Epithelial cell of prostate (primary cell): ENCODE data around the gene MUC7.
A peak's percentile ranks its signal among the peaks of the same experiment; 100 is the strongest.
"Not testable (repeated sequence)": the region's sequence is repeated elsewhere in the genome, so short reads cannot be mapped to it uniquely, and the experiment has no call there.

Experiments used
- DNase-seq: peaks from one replicate; pipeline ENCODE4 v3.0.0-alpha.2; 2011; ENCODE audit warnings: low read depth, low spot score
- H3K27ac ChIP-seq: fragments of 450-650 bp; 2 replicates; pipeline ENCODE4 v1.5.1; 2017; ENCODE audit warnings: mild to moderate bottlenecking

MUC7 gene

DNA sequence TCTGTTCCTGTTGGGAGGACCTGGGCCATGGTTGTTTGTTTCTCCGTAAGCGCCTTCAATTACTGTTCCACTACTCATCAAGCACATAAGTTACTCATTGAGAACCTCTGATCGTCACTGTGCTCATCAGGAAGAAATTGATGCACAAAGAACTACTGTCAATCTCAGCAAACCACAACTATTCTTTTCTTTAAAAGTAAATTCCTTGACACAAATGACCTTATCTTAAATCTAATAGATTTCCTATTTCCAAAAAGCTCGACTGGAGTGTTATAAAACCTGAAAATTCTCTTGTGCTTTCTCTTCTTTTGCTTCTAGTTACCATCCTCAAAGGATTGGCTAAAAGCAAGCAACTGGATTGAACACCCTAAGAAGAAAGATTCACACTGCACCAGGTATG, at the start of gene MUC7:
Gene MUC7, plus strand, starts transcription at position 301 of the 400 bp plus-strand sequence. CDS start 1,825 bp downstream, outside the sequence.
- DNase-seq = no peak
- H3K27ac ChIP-seq = no peak within 1 kb of the TSS

DNA sequence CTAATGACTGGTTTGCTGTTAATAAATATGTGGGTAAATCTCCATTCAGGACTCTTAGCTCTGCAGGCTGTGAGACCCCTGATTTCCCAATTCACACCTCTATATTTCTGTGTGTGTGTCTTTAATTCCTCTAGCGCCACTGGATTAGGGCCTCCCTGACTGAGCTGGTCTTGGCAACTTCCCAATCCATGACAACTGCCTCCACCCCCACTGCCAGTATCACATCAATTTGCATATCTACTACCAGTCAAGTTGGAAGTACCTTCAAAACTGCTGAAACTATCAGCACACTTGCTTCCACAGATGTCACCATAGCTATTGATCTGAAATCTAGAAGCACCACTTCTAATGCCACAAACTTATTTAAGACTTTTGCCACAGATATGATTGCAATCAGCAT, 46.7 kb upstream of the MUC7 start:
- H3K27ac ChIP-seq = no peak overlapping the region
- DNase-seq = no peak

DNA sequence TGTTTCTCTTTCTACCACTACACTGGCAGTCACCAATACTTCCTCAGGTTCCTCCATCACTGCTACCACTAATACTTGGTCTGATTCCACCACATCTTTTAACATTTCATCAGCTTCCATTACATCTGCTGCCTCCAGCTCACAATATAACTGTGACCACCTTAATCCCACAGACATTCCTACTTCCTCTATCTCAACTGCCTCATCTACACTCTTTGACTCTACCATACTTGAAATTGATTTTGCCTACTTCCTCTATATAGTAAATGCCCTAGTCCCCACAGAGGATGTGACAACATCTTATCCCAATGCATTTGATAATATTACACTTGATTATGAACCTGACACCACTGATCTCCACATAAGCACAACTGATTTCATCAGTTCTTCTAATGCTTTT, 45.2 kb upstream of the MUC7 start:
- no peak overlapping the region for H3K27ac ChIP-seq
- DNase-seq = no peak

DNA sequence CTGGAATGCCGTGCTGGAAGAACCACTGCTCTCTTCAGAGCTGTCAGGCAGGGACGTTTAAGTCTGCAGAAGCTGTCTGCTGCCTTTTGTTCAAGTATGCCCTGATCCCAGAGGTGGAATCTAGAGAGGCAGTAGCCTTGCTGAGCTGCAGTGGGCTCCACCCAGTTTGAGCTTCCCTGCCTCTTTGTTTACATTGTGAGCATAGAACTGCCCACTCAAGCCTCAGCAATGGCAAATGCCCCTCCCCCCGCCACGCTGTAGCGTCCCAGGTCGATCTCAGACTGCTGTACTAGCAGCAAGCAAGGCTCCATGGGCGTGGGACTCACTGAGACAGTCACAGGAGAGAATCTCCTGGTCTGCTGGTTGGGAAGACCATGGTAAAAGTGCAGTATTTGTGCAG, 34.8 kb upstream of the MUC7 start:
- DNase-seq = no peak
- no peak overlapping the region for H3K27ac ChIP-seq

DNA sequence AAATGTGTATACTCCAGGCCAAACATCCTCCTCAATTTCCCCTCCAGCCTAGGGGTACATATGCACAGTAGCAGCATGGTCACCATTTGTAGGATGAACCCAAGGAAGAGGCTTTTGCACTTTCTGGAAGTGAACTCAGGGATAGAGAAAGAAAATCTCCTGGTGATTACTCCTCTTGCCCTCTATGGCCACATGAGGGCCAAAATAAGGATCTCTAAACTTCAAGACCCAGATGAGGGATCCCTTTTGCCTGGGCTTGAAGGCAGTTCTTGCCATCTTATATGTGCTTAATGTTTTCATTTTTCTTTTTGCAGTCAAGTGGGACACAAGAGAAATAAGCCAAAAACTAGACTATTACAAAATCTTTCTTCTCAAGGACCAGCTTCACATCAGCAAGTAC, 29.5 kb upstream of the MUC7 start:
- no peak for DNase-seq
- H3K27ac ChIP-seq = no peak overlapping the region

DNA sequence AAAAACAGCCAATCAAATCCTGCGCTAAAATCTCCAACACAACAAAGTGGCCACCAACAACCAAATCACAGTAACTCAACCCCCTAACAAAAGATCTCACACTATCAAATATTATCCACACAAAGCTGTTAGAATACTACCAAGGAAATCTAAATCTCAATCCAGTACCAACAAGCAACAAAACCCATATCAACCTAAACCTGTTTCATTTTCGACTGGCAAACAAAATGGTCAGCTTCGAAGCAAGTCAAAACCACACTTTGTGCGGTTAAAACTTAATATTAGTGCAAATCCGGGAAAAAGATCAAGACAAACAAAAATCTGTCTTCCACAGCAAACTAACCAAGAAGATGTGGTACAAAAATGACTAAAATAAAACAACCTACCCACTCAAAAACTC, 28.7 kb upstream of the MUC7 start:
- no peak for DNase-seq
- no peak overlapping the region for H3K27ac ChIP-seq

DNA sequence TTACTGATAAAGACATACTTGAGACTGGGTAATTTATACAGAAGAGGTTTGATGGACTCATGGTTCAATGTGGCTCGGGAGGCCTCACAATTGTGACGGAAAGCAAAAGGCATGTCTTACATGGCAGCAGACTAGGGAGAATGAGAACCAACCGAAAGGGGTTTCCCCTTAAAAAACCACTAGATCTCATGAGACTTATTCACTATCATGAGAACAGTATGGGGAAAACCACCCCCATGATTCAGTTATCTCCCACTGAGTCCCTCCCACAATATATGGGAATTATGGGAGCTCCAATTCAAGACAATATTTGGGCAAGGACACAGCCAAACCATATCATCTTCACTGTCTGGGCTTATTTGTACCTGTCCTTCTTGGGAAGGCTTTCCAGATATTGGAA, 22.8 kb upstream of the MUC7 start:
- no peak for DNase-seq
- no peak overlapping the region for H3K27ac ChIP-seq

DNA sequence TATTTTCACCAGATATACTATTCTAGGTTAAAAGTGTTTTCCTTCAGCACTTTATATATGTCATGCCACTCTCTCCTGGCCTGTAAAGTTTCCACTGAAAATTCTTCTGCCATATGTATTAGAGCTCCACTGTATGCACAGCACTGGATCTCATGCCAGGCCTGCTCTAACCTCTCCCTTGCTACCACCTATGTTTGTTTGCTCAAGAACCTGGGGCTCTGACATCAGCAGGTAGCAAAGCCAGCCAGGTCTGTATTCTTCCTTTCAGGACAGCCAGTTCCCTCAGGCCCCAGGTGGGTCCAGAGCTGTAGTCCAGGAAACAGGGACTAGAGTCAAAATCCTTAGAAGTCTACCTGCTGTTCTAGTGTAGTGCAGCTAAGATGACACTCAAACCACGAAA, 19.1 kb upstream of the MUC7 start:
- no peak for DNase-seq
- H3K27ac ChIP-seq = no peak overlapping the region

DNA sequence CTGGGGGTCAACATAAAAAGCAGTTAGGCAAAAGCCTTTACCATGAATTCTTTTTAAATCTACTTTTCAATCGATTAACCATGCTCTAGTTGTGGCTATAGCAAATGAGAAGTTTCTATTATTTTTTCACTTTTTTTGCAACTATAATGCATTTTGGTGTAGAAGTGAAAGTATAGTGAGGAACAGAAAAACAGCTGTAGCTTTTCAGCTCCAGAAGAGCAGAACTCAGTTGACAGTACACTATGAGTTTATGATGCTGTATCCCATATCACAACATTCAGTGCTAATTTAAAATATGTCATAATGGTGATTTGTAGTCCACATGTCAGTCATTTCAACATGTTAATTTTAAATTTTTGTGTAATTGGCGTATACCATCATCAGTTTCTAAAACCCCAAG, 8.7 kb upstream of the MUC7 start:
- no peak for DNase-seq

DNA sequence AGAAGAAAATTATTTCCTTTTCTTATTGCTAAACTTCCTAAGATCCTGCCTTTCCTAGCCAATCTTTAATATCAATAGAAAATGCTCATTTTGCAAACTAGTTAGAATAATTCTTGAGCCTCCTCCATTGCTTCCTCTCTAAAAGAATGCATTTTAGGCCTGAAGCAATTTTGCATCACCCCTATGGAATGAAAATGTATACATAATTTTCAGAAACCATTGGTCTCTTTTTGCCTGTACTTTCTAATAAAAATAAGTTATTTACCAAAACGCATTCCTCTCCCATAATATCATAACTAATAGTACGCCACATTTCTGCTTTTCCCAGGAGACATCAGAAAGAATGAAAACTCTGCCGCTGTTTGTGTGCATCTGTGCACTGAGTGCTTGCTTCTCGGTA, 1.7 kb downstream of the MUC7 start:
- H3K27ac ChIP-seq = no peak overlapping the region
- no peak for DNase-seq

More for the DNA sequence above, 8.7 kb upstream of the MUC7 start:
- no peak overlapping the region for H3K27ac ChIP-seq

DNA sequence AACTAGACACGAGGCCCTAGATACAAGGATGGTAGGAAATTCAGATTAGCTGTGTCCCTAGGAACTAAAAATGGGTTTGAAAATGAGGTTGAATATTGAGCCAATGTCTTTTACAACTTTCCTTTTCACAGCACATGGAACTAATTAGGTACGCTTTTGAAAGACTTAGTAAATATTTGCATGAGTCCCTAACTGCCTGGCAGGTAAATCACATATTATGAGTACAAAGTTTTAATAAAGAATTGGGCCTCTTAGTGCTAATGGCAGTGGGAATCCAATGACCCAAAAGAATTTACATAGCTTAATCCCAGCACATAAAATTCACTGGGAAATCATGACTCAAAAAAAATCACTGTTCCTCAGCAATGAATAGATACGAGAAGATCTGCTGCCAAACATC, 16.8 kb downstream of the MUC7 start:
- H3K27ac ChIP-seq = no peak overlapping the region
- no peak for DNase-seq

DNA sequence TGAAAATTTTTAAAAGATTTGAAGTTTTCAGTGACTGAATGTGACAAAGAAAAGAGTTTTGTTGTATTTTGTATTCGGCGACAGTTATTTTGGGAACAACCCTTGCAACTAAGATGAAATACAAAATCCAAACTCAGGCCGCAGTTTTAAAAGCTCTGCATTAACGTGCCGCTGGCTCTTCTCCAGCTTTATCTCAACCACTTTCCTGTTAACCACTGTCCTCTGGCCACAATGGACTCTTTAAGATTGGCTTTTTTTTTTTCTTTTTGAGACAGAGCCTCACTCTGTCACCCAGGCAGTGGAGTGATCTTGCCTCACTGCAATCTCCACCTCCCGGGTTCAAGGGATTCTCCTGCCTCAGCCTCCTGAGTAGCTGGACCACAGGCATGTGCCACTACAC, 24.2 kb downstream of the MUC7 start:
- H3K27ac ChIP-seq = no peak overlapping the region
- DNase-seq = no peak

DNA sequence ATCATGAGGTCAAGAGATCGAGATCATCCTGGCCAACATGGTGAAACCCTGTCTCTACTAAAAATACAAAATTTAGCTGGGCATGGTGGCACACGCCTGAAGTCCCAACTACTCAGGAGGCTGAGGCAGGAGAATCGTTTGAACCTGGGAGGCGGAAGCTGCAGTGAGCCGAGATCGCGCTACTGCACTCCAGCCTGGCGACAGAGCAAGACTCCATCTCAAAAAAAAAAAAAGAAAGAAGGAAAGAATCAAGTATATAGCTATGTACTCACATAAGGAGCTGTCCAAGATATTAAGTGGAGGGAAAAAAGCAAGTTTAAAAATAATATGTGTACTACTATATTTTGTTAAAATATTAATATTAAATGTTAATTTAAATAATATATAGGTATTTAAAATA, 29.8 kb downstream of the MUC7 start:
- H3K27ac ChIP-seq, DNase-seq: not testable (repeated sequence)

DNA sequence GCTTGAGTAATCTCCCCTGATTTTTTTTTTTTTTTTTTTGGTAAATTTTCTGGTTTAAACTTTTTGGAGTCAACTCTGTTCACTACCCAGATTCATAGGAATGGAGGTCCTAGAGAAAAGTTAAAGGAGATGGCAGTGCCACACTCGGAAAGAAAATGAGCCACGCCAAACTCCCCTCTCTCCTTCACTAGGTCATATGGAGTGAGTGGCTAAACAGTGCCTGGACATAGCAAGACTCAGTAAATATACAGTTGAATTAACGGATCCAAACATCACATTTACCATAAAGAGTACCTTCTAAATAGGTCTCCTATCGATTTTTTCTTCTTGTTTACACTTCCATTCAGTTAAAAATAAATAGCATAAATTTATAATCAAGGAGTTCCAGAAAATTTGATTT, 32.7 kb downstream of the MUC7 start:
- no peak for DNase-seq
- no peak overlapping the region for H3K27ac ChIP-seq

DNA sequence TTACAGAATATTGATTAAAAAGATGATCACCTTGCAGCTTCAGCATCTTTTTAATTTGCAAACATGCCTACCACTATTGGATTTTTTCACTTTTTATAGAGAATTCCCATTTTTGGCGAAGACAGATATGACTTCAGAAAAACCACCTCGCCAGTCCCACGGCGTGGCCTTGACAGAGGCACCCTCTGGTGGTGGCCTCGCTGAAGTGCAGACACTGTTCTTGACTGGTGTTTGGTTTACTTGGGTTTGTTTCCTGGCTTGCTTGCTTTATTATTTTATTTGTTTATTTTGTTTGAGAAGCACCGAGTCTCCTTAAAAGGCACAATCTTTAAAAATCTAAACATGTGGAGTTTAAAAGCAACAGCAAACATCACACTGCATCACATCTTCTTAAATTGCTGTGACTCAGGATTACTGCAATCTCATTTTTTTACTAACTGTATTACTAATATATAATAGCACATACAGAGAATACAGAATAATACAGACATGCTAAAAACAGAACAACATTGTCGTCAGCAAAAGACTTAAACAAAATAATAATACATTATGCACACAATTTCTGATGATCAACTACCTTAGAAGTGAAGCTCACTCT, 33.3 kb downstream of the MUC7 start:
- no peak for DNase-seq
- H3K27ac ChIP-seq = no peak overlapping the region

DNA sequence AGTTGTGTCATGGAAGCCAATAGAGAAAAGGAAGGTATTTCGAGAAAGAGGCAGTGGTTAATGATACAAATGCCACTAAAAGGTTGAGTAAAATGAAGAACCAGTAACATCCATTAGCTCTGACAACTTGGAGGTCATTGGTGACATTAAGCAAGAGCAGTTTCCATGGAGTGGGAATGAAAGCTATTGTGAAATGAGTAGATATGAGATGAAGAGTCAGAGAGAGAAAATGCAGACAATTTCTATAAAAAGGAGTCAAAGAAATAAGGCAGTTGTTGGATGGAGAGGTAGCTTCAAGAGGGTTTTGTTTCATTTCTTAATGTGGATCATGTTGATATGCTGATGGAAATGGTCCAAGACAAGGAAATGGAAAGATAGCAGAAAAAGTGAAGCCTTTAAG, 36.8 kb downstream of the MUC7 start:
- no peak for DNase-seq
- no peak overlapping the region for H3K27ac ChIP-seq

DNA sequence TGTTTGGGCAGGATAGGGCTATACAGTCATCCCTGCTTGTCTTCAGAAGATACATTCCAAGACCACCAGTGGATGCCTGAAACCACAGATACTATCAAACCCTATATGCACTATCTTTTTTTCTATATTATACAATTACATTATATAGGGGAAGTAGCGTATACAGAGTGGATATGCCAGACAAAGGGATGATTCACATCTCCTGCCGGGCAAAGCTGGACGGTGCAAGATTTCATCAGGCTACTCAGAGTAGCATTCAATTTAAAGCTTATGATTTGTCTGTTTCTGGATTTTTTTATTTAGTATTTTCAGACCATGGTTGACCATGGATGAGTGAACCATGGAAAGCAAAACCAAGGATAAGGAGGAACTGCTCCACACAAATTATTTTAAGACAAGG, 39.4 kb downstream of the MUC7 start:
- DNase-seq = no peak
- H3K27ac ChIP-seq = peak overlapping the region; percentile 6

DNA sequence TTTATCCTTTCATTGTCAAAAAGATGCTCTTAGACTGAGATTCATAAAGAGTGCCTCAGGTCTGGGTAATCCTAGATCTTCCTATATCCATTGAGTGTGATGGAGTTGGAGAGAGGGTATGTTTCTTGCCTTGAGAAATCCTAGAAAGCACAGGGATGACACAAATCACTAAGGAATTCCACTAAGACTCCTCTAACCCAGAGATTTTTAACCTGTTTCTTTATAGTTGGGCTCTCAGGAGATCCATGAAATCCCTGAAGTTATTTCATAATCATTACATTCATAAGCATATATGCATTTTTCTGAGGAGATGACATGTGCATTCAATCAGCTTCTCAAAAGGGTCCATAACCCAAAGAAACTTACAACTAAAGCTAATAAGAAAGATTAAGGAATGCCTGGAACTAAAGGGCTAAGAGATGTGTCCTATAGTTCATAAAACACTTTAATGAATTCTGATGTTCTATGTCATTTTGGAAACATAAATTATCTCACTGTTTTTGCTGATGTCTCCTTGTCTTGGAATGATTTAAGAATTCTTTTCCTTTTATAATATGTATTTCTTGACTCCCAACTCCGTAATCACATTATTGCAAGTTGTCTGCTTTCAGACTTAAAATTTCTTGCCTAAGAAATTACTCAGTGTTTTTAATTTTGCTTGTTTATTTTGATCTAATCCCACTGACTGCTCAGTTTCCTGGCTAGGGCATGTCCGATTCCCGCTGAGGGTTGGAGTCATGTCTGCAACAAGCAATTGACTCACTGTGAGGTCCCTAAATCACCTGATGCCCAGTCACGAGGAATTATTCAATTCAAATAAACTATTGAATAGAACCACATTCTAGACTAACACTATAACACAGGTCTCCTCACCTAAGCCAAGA, 43.6 kb downstream of the MUC7 start:
- peak; percentile 79 for DNase-seq
- H3K27ac ChIP-seq = peak overlapping the region; percentile 73

DNA sequence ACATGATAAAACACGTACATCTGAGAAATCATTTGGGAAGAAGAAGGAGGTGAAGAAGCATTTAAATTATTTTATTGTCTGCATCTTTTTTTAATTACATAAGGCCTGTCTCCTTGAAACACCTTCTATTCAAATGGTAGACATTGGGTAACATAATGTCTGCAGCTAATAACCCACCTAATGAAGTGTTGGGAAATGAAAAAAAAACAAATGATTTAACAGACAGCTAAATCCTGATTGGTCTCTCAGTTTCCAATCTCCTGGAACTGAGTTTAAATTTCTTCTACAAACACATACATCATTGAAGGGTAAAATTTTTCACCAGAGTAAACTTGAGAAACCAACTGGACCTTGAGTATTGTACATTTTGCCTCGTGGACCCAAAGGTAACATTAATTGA, 46.3 kb downstream of the MUC7 start, which contains the start of gene AMTN:
Gene AMTN, plus strand, starts transcription at position 301 of the 400 bp plus-strand sequence. CDS start 209 bp downstream, outside the sequence.
- peak within 1 kb of the TSS; percentile 4 for H3K27ac ChIP-seq
- no peak for DNase-seq

DNA sequence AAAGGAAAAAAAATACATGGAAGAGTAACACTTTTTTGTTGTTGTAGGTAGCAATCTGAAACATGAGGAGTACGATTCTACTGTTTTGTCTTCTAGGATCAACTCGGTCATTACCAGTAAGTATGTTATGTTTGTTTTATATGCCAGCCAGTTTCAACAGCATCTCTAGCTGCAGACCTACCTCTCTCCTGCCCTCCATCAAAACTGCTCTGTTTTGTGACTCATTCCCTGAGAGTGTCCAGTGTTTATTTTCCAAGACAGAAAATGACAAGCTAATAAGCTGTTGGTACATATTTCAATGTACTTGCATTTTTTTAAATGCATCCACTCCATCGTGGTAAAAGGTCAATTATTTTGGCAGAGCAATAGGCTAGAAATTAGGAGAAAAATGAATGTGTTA, 46.7 kb downstream of the MUC7 start:
- peak; percentile 48 for DNase-seq
- H3K27ac ChIP-seq = peak overlapping the region; percentile 4

DNA sequence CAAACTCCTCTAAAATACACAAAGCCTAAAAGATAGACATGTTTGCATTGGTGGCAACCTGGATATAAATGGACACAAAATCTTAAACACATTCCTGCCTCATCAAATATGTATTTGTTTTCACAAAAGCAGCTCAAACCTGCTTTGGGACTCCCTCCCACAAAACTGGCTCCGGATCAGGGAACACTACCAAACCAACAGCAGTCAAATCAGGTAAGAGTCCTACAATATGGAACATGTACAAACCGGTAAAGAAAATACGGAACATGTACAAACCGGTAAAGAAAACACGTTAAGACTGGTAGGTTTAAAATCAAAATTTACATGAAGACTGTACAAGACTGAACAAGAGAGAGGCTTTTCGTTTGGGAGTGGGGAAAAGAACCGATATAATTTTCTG, 50.6 kb downstream of the MUC7 start:
- H3K27ac ChIP-seq = peak overlapping the region; percentile 90
- DNase-seq = peak; percentile 75

DNA sequence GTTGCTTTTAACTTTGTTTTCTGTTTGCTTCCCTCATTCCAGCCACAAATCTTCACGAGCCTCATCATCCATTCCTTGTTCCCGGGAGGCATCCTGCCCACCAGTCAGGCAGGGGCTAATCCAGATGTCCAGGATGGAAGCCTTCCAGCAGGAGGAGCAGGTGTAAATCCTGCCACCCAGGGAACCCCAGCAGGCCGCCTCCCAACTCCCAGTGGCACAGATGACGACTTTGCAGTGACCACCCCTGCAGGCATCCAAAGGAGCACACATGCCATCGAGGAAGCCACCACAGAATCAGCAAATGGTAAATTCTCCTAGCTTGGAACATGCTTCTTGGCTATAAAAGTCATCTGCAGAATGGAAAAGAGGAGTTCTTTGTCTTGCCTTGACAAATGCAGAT, 59.0 kb downstream of the MUC7 start:
- no peak for DNase-seq
- H3K27ac ChIP-seq = no peak overlapping the region
